Body of pancreas (tissue), 4 donors: ENCODE results near the gene DST.

ENCODE experiments used
- POLR2A ChIP-seq, 3 donors: fragments of 450-650 bp; IDR thresholded peaks; one replicate each; pipeline ENCODE4 v1.6.1; 2016; ENCODE audit warnings: antibody characterized with exemption in 3 of 3, mild to moderate bottlenecking in 2 of 3
- TF ChIP-seq, protein P1 (sequence below), 7 experiments: fragments of 450-650 bp in 4 of 7; fragments of 200-600 bp in 3 of 7; sonication (generic) in 3 of 7; IDR thresholded peaks; one replicate each; pipeline ENCODE4 v1.5.1; 2016 to 2019; ENCODE audit warnings: antibody characterized with exemption in 7 of 7

GRCh38 chr6:56642366-56643261 is at the start of gene DST:
- TF ChIP-seq, protein P1, sequence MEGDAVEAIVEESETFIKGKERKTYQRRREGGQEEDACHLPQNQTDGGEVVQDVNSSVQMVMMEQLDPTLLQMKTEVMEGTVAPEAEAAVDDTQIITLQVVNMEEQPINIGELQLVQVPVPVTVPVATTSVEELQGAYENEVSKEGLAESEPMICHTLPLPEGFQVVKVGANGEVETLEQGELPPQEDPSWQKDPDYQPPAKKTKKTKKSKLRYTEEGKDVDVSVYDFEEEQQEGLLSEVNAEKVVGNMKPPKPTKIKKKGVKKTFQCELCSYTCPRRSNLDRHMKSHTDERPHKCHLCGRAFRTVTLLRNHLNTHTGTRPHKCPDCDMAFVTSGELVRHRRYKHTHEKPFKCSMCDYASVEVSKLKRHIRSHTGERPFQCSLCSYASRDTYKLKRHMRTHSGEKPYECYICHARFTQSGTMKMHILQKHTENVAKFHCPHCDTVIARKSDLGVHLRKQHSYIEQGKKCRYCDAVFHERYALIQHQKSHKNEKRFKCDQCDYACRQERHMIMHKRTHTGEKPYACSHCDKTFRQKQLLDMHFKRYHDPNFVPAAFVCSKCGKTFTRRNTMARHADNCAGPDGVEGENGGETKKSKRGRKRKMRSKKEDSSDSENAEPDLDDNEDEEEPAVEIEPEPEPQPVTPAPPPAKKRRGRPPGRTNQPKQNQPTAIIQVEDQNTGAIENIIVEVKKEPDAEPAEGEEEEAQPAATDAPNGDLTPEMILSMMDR (IDR thresholded peaks at IDR 0.05), result no peak
- no peak for TF ChIP-seq POLR2A (IDR thresholded peaks at IDR 0.05)
